GM18907 (cell line): ENCODE measurements around the gene TRIM43.
"Not testable (repeated sequence)": the region's sequence is repeated elsewhere in the genome, so short reads cannot be mapped to it uniquely, and the experiment has no call there.

Experiments
- ATAC-seq: cut with Tn5 transposase; IDR thresholded peaks from one replicate; pipeline ENCODE4 v1.9.1; 2021; ENCODE audit warnings: mild to moderate bottlenecking, moderate library complexity; ENCODE audit not compliant: unreplicated experiment

The TRIM43 gene

GRCh38 chr2:95640515-95641288 lies 48.9 kb downstream of the TRIM43 start:
- ATAC-seq, result not testable (repeated sequence)

GRCh38 chr2:95641289-95641575 lies 49.4 kb downstream of the TRIM43 start:
- not testable (repeated sequence) for ATAC-seq

- ATAC-seq, result not testable (repeated sequence)
These were observed 50.0 kb downstream of the TRIM43 start for GRCh38 chr2:95641787-95642186.

- ATAC-seq, result not testable (repeated sequence)
These were observed 50.6 kb downstream of the TRIM43 start for GRCh38 chr2:95642360-95642759.

GRCh38 chr2:95642951-95643350 lies 51.1 kb downstream of the TRIM43 start:
- ATAC-seq, result not testable (repeated sequence)

GRCh38 chr2:95645312-95645711 lies 53.5 kb downstream of the TRIM43 start:
- ATAC-seq, result not testable (repeated sequence)

- not testable (repeated sequence) for ATAC-seq
These were observed 54.6 kb downstream of the TRIM43 start for GRCh38 chr2:95646274-95646994.

GRCh38 chr2:95648894-95649544 lies 57.2 kb downstream of the TRIM43 start:
- ATAC-seq, result not testable (repeated sequence)
